Measurements from ENCODE around the gene TAC3. TPM values are rescaled to one million over a fixed set of nuclear protein-coding genes. Genes with fewer than 3 reads are reported as not detected.
"Not testable (repeated sequence)": the region's sequence is repeated elsewhere in the genome, so short reads cannot be mapped to it uniquely, and the experiment has no call there.

Gene TAC3
- total RNA-seq, 4 donors from 2014 or later = not detected

GRCh38 chr12:56988207-56988739, 28.1 kb downstream of the TAC3 start:
- no peak for TF ChIP-seq CTCF (IDR thresholded peaks at IDR 0.05 in 4 of 5, conservative IDR thresholded peaks at IDR 0.05 in 1 of 5)
- no peak for TF ChIP-seq POLR2A (IDR thresholded peaks at IDR 0.05)
- DNase-seq (no peak), ATAC-seq (no peak)
- Histone ChIP-seq H3K9me3 (no peaks in the 10 kb centered on the region), H3K27ac (no peak overlapping the region), H3K4me3 (no peak overlapping the region), H3K36me3 (no peaks in the 10 kb centered on the region), H3K4me1 (peaks cover 0 to 6% of the 10 kb centered on the region in 2 donors), H3K27me3 (no peaks in the 10 kb centered on the region)
- in situ Hi-C loops (cut with MboI; ENCODE audit: low sequenced_read_pairs in 4 of 4) = loop anchor here (5.0 kb wide), 1 partner anchor 231 kb away; no protein-coding TSS in a partner anchor
- intact Hi-C loops (cut with DNase I; ENCODE audit: low total_unique reads) = no loop called here

GRCh38 chr12:56987551-56988053, 28.7 kb downstream of the TAC3 start:
- intact Hi-C loops (cut with DNase I; ENCODE audit: low total_unique reads) (loop anchor here (1.0 kb wide), 1 partner anchor 230 kb away; no protein-coding TSS in a partner anchor), in situ Hi-C loops (cut with MboI; ENCODE audit: low sequenced_read_pairs in 4 of 4) (loop anchor here (5.0 kb wide), 1 partner anchor 230 kb away; no protein-coding TSS in a partner anchor)
- Histone ChIP-seq H3K27me3 (no peaks in the 10 kb centered on the region), H3K36me3 (no peaks in the 10 kb centered on the region), H3K4me1 (peaks cover 0 to 6% of the 10 kb centered on the region in 2 donors), H3K4me3 (no peak overlapping the region), H3K9me3 (no peaks in the 10 kb centered on the region), H3K27ac (no peak overlapping the region)
- DNase-seq = peak; percentile 42 to 63
- ATAC-seq = peak; percentile 58 to 73
- peak; percentile 76 to 92 (median 88) for TF ChIP-seq CTCF (IDR thresholded peaks at IDR 0.05 in 4 of 5, conservative IDR thresholded peaks at IDR 0.05 in 1 of 5)
- no peak for TF ChIP-seq POLR2A (IDR thresholded peaks at IDR 0.05)

GRCh38 chr12:56987011-56987410, 29.3 kb downstream of the TAC3 start:
- DNase-seq = no peak
- no peaks in the 10 kb centered on the region for H3K9me3 ChIP-seq
- H3K4me1 ChIP-seq = peaks cover 0 to 6% of the 10 kb centered on the region in 2 donors
- no peak for ATAC-seq
- no peaks in the 10 kb centered on the region for H3K36me3 ChIP-seq
- H3K27me3 ChIP-seq = no peaks in the 10 kb centered on the region
- no peak overlapping the region for H3K4me3 ChIP-seq
- intact Hi-C loops (cut with DNase I; ENCODE audit: low total_unique reads) = loop anchor here (1.0 kb wide), 1 partner anchor 230 kb away; no protein-coding TSS in a partner anchor
- TF ChIP-seq CTCF (IDR thresholded peaks at IDR 0.05 in 4 of 5, conservative IDR thresholded peaks at IDR 0.05 in 1 of 5) = no peak
- no peak for TF ChIP-seq POLR2A (IDR thresholded peaks at IDR 0.05)
- no peak overlapping the region for H3K27ac ChIP-seq
- in situ Hi-C loops (cut with MboI; ENCODE audit: low sequenced_read_pairs in 4 of 4) = loop anchor here (5.0 kb wide), 1 partner anchor 230 kb away; no protein-coding TSS in a partner anchor

GRCh38 chr12:56985714-56986113, 30.6 kb downstream of the TAC3 start:
- H3K4me3 ChIP-seq; H3K27me3 ChIP-seq; H3K36me3 ChIP-seq; H3K4me1 ChIP-seq; H3K9me3 ChIP-seq; H3K27ac ChIP-seq; intact Hi-C loops (cut with DNase I; ENCODE audit: low total_unique reads); DNase-seq; ATAC-seq: not testable (repeated sequence)
- in situ Hi-C loops (cut with MboI; ENCODE audit: low sequenced_read_pairs in 4 of 4) = loop anchor here (5.0 kb wide), 1 partner anchor 228 kb away; no protein-coding TSS in a partner anchor

GRCh38 chr12:56983386-56983785, 32.9 kb downstream of the TAC3 start:
- intact Hi-C loops (cut with DNase I; ENCODE audit: low total_unique reads) = no loop called here
- in situ Hi-C loops (cut with MboI; ENCODE audit: low sequenced_read_pairs in 4 of 4) = no loop called here
- no peaks in the 10 kb centered on the region for H3K9me3 ChIP-seq
- no peak overlapping the region for H3K27ac ChIP-seq
- peaks cover 0 to 3% of the 10 kb centered on the region in 2 donors for H3K4me1 ChIP-seq
- no peaks in the 10 kb centered on the region for H3K36me3 ChIP-seq
- TF ChIP-seq POLR2A (IDR thresholded peaks at IDR 0.05) (no peak), CTCF (IDR thresholded peaks at IDR 0.05 in 4 of 5, conservative IDR thresholded peaks at IDR 0.05 in 1 of 5) (no peak)
- no peak for DNase-seq
- no peak for ATAC-seq
- H3K27me3 ChIP-seq = no peaks in the 10 kb centered on the region
- H3K4me3 ChIP-seq = no peak overlapping the region

- DNase-seq; H3K27ac ChIP-seq; H3K9me3 ChIP-seq; in situ Hi-C loops (cut with MboI; ENCODE audit: low sequenced_read_pairs in 4 of 4); H3K27me3 ChIP-seq; H3K4me3 ChIP-seq; intact Hi-C loops (cut with DNase I; ENCODE audit: low total_unique reads); H3K4me1 ChIP-seq; ATAC-seq; H3K36me3 ChIP-seq: not testable (repeated sequence)
Measured at GRCh38 chr12:56982578-56983236, 33.6 kb downstream of the TAC3 start.

Data from gastrocnemius medialis (tissue), 4 donors.